GM21381 (cell line): Measurements from ENCODE around the gene FHIT.
A peak's percentile ranks its signal among the peaks of the same experiment; 100 is the strongest.
"Not testable (repeated sequence)": the region's sequence is repeated elsewhere in the genome, so short reads cannot be mapped to it uniquely, and the experiment has no call there.

ENCODE experiments used
- ATAC-seq: cut with Tn5 transposase; IDR thresholded peaks from one replicate; pipeline ENCODE4 v1.9.1; 2021; ENCODE audit warnings: mild to moderate bottlenecking, moderate library complexity; ENCODE audit not compliant: unreplicated experiment

FHIT gene

DNA sequence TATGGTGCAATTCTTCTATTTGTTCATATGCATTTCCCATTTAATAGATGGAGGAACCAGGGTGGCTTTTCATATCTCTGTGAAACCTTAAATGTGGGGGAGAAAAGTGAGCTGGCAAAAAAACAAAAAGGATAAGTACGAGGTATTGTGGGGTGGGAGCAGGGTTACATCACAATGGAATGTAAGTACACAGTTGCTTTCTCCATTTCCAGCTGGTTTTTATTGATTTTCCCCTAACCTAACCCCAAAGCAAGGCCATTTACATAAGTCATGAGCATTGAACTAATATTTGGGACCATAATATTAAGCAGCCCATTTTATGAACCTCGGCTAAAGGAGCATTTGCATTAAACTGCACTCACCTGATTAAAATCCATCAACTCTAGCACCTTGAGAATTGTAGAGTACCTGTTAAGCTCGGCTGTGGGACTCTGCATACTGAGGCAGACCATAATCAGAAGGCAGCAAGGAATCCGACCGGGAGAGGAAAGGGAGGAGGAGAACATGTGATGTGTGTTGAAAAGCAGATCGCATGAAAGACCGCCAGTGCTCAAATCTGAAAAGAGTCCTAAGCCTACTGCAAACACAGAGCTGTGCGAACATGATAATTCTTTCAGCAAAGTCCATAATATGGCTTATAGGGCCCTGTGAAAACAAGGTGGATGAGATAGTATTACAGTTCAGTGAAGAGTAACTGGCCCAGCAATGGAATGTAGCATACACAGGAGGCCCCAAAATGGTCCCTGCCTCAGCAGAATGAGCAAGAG, 513.4 kb downstream of the FHIT start:
- ATAC-seq = no peak

DNA sequence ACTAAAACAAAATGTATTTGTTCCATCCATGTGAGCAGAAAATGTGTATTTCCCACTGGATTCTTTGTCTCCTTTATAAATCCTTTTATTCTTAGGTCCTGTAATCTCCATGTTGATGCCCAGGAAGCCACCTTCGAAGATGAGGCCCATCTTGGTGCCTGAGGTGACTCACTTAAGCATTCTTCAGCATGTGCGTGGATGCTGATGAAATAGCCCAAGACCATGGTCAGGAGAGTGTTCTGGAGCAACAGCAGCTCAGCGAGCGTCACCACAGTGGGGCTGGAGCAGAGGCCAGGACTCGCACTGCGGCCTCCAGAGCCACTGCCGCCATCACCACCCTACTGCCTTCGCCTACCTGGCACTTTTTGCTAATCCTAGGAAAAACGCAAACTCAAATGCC, 520.9 kb downstream of the FHIT start:
- ATAC-seq = no peak

DNA sequence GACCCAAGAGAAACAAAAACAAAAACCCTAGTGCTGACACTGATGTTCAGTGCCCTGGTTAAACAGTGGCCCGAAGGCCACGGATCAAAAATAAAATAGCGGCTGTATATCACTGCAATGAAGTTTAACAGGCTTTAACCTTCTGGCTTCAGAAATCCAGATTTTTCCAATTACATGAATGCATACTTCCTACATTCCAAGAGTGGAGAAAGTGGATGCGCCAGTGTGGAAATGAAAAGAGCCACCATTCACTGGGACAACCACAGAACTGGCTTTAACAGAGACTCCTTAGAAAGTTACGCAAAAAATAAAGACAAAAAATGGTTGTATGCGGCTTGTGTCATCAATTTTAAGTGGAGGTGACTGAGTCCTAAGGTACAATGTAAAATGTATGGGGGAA, 522.2 kb downstream of the FHIT start:
- no peak for ATAC-seq

DNA sequence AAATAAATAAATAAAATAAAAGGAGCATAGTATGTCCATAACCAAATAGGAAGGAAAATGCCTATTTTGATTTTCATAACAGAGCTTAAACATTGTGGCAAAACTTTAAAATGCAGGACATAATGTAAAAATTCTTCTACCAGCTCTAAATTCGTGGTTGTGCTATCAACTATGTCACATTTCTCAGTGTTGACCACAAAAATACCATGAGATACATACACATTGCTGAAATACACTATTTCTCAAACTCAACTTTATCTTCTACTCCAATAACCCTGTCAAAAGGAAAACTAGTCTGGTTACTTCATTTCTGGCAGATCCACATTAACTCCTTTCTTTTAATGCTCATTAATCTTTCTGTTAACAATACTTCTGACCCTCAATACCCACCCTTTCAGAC, 523.2 kb downstream of the FHIT start:
- ATAC-seq = no peak

DNA sequence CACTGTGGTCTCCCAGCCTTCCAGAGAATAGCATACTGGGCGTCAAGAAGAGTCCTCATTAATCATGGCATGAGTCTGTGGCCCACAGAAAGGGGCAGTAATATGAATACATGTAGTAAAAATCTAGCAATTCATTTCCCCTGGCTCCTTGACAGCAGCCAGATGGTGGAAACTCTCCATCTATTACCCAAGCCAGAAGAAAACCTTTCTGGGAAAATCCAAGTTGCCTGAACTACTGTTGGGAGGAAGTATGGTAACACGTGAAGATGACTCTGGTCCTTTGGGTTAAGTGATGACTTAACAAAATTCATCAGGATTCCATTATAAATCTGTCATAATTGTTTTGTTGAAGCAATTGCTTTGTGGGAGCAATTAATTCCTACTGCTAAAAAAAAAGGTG, 530.5 kb downstream of the FHIT start:
- ATAC-seq = no peak

DNA sequence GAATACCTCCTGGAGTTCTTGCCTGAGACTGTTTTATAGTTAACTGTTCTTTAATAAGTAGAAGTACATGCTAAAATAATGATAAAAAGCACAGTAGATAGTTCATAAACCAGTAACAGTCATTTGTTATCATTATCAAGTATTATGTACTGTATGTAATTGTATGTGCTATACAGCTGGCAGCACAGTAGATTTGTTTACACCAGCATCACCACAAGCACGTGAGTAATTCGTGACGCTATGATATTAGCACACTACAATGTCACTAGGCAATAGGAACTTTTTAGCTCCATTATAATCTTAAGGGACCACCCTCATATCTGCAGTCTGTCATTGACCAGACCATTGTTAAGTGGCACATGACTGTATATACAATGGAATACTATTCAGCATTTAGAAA, 534.7 kb downstream of the FHIT start:
- ATAC-seq = no peak

DNA sequence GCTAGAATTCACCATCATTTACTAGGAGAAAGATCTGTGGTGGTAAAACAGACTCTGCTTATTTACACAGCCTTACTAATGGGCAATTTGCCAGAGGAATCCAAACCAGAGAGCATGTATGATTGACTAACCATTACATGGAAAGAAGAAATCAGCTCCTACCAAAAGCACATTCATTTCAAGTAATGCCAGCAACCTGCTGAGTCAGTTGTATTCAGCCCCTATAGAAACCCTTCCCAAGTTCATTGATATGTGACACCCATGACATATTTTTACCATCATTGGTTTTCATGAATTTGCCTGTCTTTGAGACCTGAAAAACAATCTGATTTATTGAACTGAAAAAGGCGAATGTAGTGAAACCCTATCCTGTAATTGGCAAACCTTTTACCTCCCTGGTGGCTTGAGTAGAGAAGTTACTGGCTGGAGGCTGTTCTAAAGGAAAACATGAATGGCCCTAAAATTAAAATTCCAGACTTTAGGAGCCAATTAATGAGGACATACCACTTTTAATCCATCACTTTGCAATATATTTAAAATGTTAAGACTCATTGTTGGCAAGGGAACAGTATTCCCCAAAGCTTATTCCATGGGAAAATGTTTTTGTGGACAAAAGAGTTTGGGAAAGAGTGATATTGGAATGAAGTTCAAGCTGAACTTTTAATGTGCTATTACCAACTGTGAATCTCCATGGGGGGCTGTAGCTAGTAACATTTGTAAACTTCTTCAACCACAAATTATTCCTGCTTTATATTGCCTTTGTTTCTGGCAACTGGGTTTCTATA, 542.9 kb downstream of the FHIT start:
- ATAC-seq = no peak

DNA sequence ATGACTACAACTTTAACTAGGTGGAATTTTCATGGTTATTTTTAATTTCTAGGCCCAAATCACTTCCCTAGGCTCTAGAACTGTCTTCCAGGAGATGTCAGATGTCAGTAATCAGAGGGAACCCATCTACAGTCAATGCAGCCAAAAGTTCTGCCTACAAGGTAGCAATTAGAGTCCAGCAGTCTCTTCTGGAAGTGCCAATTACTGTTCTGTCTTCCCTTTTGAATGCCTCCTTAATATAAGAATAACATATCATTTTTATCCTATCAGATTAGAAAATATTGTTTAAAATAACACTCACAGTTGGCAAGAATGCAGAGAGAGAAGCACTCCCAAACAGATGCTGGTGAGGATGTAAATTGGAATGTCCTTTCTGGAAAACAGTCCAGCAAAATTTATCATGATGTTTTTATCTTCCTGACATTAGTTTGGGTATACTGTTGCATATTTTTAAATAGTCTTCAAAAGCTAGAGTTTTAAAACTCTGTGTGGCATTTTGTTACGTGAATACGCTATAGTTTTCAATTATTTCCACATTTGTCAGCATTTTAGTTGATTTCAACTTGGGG, 543.7 kb downstream of the FHIT start:
- ATAC-seq = no peak

DNA sequence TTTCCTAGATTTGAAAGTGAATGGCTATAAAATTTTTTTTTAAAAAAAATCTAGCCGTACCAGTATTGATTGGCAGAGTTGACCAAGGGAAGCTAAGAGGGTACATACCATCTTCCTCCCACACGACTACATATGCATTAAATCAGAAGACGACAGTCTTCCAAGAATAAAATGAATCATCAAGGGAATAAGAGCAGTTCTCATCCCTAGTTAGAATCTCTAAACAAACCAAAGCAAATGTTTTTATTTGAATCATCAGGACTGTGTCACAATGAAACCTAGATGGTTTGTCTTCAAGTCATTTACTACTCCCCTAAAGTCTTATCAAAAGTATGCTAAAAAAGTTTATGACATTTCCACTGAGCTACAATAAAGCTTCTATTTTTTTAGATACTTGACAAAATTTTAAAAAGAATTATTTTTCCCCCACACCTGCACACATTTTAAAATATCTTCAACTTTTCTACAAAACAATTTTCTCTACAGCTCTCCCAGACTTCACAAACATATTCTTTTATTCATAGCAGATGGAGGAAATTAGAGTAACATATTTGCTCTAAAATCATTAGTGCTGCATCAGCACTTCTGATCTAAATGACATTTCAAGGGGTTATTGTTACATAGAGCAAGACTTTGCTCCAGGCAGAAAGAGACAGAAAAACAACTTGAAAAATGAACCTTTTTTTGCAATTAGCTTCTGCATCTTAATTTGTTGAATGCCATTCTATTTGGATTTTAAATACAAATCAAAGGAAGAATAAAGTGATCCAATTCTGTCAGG, 547.1 kb downstream of the FHIT start:
- no peak for ATAC-seq

DNA sequence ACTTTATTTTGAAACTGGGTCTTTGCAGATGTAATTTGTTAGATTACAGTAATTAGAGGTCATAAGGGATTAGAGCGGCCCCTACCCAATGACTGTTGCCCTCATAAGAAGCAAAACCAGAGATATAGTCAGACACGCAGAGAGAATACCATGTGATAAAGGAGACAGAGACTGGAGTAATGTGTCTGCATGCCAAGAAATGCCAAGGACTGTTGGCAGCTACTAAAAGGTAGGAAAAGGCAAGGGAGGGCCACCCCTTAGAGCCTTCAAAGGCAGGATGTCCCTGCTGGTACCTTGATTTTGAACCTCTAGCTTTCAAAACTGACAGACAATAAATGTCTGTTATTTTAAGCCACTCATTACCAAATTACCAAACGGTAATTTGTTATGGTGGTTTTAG, 548.2 kb downstream of the FHIT start:
- no peak for ATAC-seq

DNA sequence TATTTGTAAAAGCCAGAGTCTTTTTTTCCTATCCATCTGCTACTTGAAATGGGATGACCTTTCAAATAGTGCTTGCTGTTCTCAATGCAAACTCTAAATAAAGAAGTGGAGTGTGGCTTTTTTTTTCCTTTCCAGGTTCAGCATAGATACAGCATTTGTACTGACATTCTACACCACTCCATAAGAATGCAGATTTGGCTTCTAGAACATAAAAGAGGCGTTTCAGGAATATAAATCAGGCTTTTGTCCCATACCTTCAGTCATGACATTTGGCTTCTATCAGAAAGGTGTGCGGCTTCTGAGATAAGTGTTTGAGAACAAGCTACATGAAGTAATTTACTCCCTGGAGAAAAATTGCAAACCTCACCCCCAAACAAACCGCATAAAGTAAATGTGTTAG, 553.1 kb downstream of the FHIT start:
- ATAC-seq = no peak

DNA sequence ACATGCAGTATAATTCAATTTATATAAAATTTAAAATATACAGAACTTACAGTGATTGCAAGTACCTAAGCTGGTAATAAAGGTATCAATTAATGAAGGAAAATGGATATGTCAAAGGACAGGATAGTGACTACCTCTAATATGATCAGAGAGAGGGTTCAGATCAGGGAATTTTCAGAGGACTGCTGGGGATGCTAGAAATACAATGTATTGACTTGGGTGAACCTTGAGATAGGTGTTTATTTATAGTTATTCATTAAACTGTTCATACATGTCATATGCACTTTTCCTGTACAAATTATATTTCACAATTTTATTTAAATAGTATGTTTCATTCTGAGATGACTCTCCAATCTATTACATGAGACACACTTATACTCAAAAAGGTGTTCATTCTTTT, 554.1 kb downstream of the FHIT start:
- ATAC-seq = no peak

DNA sequence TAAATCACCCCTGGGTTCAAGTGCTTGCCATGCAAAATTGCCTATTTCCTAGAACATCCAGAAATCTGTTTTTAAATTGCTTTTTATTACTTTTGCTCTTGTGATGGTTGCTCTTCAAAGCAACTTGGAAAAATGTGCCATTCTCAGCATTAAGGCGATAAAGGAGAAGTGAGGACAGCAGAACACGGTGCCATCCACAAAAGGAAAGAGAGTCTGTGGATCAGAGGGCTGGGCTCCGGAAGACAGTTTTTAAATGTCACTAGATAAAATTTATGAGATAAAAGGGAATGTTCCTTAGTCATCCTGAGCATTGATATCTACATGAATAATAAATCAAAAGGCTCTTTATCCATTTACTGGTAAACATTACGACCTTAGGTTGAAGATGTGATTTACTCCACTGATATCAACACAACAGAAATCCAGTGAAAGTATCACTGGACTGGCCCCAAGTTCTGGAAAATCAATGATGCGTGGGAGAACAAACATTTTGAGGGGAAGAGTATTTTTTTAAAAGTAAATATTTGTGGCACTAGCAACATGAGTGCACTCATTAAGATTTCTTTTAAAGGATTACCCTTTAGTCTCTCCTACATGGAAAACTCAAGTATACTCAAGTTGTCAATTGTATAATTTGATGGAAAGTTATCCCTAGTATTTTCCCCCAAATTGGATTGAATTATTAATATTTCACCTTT, 554.7 kb downstream of the FHIT start:
- no peak for ATAC-seq

DNA sequence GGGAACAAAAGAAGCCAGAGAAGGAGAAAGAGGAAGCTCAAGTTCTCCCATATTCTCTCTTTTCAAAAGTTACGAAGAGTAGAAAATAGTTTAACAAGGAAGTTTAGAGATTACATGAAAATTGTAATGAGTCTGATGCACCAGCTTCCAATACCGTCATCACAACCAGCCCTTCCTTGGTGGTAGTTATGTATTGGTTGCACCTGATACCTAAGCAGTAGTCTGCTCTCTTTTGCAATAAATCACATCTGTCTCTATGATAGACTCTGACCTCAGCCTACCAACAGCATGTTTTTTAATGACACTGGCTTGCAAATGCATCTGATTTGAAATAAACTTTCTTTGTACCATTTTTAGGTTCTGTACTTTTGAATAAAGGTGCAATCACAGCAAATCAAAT, 575.8 kb downstream of the FHIT start:
- no peak for ATAC-seq

DNA sequence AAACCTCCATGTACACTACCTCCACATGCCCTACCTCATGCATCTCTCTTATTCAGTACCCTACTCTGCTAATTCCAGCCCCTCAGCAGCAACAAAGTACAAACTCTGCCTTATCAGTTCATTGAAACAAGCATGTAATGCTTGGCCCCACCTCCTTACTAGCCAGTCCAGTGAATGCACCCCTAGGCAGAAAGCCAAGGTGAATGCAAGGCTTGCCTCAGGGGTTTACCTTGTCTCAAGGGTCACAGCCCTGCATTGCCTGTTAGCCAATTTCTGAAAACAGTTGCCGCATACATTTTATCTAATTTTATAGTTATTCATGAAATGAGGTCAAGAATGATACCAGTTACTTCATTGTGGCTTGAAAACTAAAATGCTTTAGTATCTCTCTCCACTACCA, 576.4 kb downstream of the FHIT start:
- no peak for ATAC-seq

DNA sequence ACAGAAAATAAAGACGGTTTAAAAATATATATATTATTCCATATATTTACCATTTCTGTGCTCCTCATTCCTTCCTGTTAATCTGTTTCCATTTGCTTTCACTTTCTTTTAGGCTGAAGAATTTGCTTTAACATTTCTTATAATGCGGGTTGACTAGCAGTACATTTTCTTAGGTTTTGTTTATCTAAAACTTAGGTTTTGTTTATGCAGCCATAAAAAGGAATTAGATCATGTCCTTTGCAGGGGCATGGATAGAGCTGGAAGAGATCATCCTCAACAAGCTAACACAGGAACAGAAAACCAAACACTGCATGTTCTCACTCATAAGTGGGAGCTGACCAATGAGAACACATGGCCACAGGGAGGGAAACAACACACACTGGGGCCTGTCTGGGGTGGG, 578.1 kb downstream of the FHIT start:
- no peak for ATAC-seq

DNA sequence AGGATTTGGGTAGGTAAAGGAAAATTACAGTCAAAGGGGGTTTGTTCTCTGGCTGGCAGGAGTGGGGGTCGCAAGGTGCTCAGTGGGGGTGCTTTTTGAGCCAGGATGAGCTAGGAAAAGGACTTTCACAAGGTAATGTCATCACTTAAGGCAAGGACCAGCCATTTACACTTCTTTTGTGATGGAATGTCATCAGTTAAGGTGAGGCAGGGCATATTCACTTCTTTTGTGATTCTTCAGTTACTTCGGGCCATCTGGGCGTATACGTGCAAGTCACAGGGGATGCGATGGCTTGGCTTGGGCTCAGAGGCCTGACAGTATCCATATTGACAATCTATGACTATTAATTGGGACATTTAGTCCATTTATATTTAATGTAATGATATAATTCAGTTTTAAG, 578.9 kb downstream of the FHIT start:
- not testable (repeated sequence) for ATAC-seq

DNA sequence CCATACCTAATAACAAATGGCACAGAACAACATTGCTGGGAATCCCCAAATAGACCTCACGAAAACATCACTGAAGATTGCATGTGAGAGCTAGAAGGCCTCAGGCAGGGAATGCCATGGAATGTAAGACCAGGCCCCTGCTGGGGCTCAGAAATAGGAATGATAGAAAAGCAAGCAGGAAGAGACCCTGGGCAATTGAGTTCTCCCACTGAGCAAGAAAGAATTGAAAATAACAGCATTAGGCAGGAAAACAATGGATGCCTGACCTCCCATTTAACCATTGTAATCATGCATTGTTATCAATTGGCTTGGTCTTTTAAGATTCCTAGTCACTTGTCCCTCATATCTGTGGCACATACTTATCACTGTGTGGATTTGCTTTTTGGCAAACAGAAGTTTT, 581.6 kb downstream of the FHIT start:
- no peak for ATAC-seq

DNA sequence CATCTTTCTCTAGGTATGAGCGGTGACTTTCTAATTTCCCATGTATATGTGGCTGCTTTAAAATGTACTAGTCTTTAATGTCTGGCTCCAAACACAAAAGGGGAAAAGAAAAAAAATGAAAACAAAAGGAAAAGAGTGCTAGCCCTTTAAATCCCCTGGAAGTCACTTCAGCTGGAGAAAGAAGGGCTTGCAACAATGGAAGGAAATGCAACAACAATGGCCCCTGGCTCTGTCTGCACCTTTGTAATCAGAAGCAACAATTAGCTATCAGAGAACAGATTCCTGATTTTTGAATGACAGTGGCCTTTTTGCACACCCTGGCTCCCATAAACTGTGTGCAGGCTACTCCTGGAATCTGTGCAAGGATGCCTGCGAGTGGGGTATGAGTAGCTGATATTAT, 591.2 kb downstream of the FHIT start:
- no peak for ATAC-seq

DNA sequence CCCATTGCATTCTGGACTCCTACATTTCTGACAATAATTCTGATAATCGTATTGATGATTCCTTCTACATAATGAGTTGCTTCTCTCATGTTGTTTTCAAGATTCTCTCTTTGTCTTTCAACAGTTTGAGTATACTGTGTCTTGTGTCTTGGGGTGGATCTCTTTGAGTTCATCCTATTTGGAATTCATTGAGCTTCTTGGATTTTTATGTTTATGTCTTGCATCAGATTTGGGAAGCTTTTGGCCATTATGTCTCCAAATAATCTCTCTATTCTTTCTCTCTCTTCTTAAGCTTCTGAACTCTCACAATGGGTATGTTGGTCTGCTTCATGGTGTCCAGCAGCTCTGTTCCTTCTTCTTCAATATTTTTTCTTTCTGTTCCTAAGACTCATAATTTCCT, 592.2 kb downstream of the FHIT start:
- ATAC-seq = no peak

DNA sequence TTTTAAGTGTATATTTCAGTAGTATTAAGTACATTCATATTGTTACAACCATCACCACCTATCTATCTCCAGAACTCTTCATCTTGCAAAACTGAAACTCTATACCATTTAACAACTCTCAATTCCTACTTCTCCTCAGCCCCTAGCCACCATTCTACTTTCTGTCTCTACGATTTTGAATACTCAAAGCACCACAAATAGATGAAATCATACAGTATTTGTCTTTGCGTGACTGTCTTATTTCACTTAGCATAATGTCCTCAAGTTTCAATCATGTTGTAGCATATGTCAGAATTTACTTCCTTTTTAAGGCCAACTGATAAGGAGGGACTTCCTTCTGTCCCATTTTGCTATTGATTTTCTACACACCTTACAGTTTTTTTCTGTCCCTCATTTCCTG, 593.3 kb downstream of the FHIT start:
- ATAC-seq = peak; percentile 97
